Mucosa of descending colon (tissue), 3 donors: ENCODE results near the gene NPNT. TPM values are rescaled to one million over a fixed set of nuclear protein-coding genes. Genes with fewer than 3 reads are reported as not detected.
A peak's percentile ranks its signal among the peaks of the same experiment; 100 is the strongest.

ENCODE experiments used
- ATAC-seq: fragments of 200-7000 bp; cut with Tn5 transposase; one replicate; pipeline ENCODE4 v1.9.1; 2020; ENCODE audit warnings: mild to moderate bottlenecking, moderate library complexity
- DNase-seq, 3 donors: peaks; one replicate each; pipeline ENCODE4 v3.0.0-alpha.2; 2020
- H3K36me3 ChIP-seq: fragments of 200-600 bp; one replicate; pipeline ENCODE4 v1.8.0; 2021; ENCODE audit warnings: low read depth, mild to moderate bottlenecking
- H3K4me1 ChIP-seq: fragments of 200-600 bp; one replicate; pipeline ENCODE4 v1.8.0; 2021; ENCODE audit warnings: low read depth, mild to moderate bottlenecking
- H3K4me3 ChIP-seq: fragments of 200-600 bp; one replicate; pipeline ENCODE4 v1.8.0; 2021; ENCODE audit warnings: mild to moderate bottlenecking
- H3K9me3 ChIP-seq: fragments of 200-600 bp; one replicate; pipeline ENCODE4 v1.8.0; 2021; ENCODE audit warnings: mild to moderate bottlenecking
- CTCF ChIP-seq: fragments of 200-600 bp; IDR thresholded peaks from one replicate; pipeline ENCODE4 v1.8.0; 2022; ENCODE audit warnings: antibody characterized with exemption, mild to moderate bottlenecking
- intact Hi-C, 2 donors: fragments of 100-400 bp; cut with DNase I in 1 of 2; cut with micrococcal nuclease in 1 of 2; formaldehyde crosslinking; loops; one replicate each; pipeline versions ENCODE4 v1.11.0 to v1.11.1; 2022; cut with DNase I, micrococcal nuclease
- total RNA-seq, 3 donors: library from RNA; stranded (reverse); fragmentation: NEBNext Ultra II Directional in 2 of 3; extraction: Animal tissue kit (Norgen Biotek cat#: 25700) in 2 of 3; gene quantifications; one replicate each; pipeline versions ENCODE4 v1.2.1 to v1.2.4, GENCODE V29; 2021 to 2023
- donor health status: DM: no; HTN: no; CAD: no; lungs with moderate emphysema.
- donor health status: DM: no; HTN: no; CAD: no.
- donor health status: DM: no; HTN: yes; CAD: no.

The NPNT gene
- total RNA-seq, 3 donors from 2014 or later = 16.9 to 29.6 (median 26.3) TPM

- Histone ChIP-seq H3K9me3 (no peaks in the 10 kb centered on the region), H3K4me1 (peaks cover 8% of the 10 kb centered on the region), H3K4me3 (no peak overlapping the region), H3K36me3 (no peaks in the 10 kb centered on the region)
- ATAC-seq (peak; percentile 100), DNase-seq (peak in 1 of 3 donors; percentile 35)
- intact Hi-C loops = no loop called here
- no peak for TF ChIP-seq CTCF
Measured at GRCh38 chr4:105909787-105910281, 14.6 kb downstream of the NPNT start.

GRCh38 chr4:105911426-105911825 lies 16.2 kb downstream of the NPNT start:
- Histone ChIP-seq H3K4me1 (peaks cover 8% of the 10 kb centered on the region), H3K4me3 (no peak overlapping the region), H3K9me3 (no peaks in the 10 kb centered on the region), H3K36me3 (no peaks in the 10 kb centered on the region)
- ATAC-seq (no peak), DNase-seq (no peak)
- TF ChIP-seq CTCF = no peak
- intact Hi-C loops = no loop called here

GRCh38 chr4:105912633-105913032 lies 17.4 kb downstream of the NPNT start:
- ATAC-seq = no peak
- Histone ChIP-seq H3K4me1 (peaks cover 8% of the 10 kb centered on the region), H3K4me3 (no peak overlapping the region), H3K9me3 (no peaks in the 10 kb centered on the region), H3K36me3 (no peaks in the 10 kb centered on the region)
- intact Hi-C loops = no loop called here
- no peak for DNase-seq
- no peak for TF ChIP-seq CTCF

GRCh38 chr4:105917171-105917685 lies 22.0 kb downstream of the NPNT start:
- H3K9me3 ChIP-seq = no peaks in the 10 kb centered on the region
- no peak for TF ChIP-seq CTCF
- H3K36me3 ChIP-seq = no peaks in the 10 kb centered on the region
- ATAC-seq (no peak), DNase-seq (no peak)
- intact Hi-C loops = no loop called here
- H3K4me3 ChIP-seq = no peak overlapping the region
- H3K4me1 ChIP-seq = no peaks in the 10 kb centered on the region

- no peaks in the 10 kb centered on the region for H3K9me3 ChIP-seq
- no peaks in the 10 kb centered on the region for H3K36me3 ChIP-seq
- intact Hi-C loops = no loop called here
- ATAC-seq = no peak
- no peak for DNase-seq
- TF ChIP-seq CTCF = no peak
- no peaks in the 10 kb centered on the region for H3K4me1 ChIP-seq
- no peak overlapping the region for H3K4me3 ChIP-seq
Measured at GRCh38 chr4:105921301-105921700, 26.0 kb downstream of the NPNT start.
